ENCODE measurements around the gene ANO9. TPM values are rescaled to one million over a fixed set of nuclear protein-coding genes. Genes with fewer than 3 reads are reported as not detected.

ANO9 gene
- total RNA-seq, 1 donor from 2014 or later, result 1.3 TPM

- H3K9me3 ChIP-seq (ENCODE audit: low read depth), result no peaks in the 10 kb centered on the region
- no peaks in the 10 kb centered on the region for H3K27me3 ChIP-seq
- DNase-seq (ENCODE audit: low spot score), result no peak
- H3K4me1 ChIP-seq, result no peaks in the 10 kb centered on the region
- no peak overlapping the region for H3K27ac Mint-ChIP-seq
- no peak overlapping the region for H2AFZ ChIP-seq (replicated peaks)
- H3K36me3 Mint-ChIP-seq, result peaks cover 10% of the 10 kb centered on the region
- no peaks in the 10 kb centered on the region for H4K20me1 ChIP-seq (ENCODE audit: low read depth)
- H3K9me3 Mint-ChIP-seq, result no peaks in the 10 kb centered on the region
- no peaks in the 10 kb centered on the region for H3K36me3 ChIP-seq
- H3K27ac ChIP-seq, result no peak overlapping the region
- no peak for TF ChIP-seq EZH2 (IDR thresholded peaks at IDR 0.05)
- no peak for TF ChIP-seq CTCF (IDR thresholded peaks at IDR 0.05)
- no peak for TF ChIP-seq EZH2phosphoT487 (IDR thresholded peaks at IDR 0.05)
- no peak overlapping the region for H3K4me2 ChIP-seq
- H3K79me2 ChIP-seq (ENCODE audit: low read depth), result peaks cover 7% of the 10 kb centered on the region
- no peaks in the 10 kb centered on the region for H3K27me3 Mint-ChIP-seq (ENCODE audit: insufficient read depth, low read depth)
- H3K4me3 Mint-ChIP-seq, result no peak overlapping the region
- peaks cover 6% of the 10 kb centered on the region for H3F3A ChIP-seq (ENCODE audit: low read depth)
- H3K9ac ChIP-seq, result no peak overlapping the region
- H3K4me3 ChIP-seq, result no peak overlapping the region
- peaks cover 9% of the 10 kb centered on the region for H3K4me1 Mint-ChIP-seq
Measured at GRCh38 chr11:464316-464715, 22.5 kb upstream of the ANO9 start.

GRCh38 chr11:462107-462890, 20.5 kb upstream of the ANO9 start:
- H3K27ac ChIP-seq, result no peak overlapping the region
- H3K79me2 ChIP-seq (ENCODE audit: low read depth), result peaks cover 20% of the 10 kb centered on the region
- no peak overlapping the region for H3K4me3 Mint-ChIP-seq
- no peaks in the 10 kb centered on the region for H3K27me3 Mint-ChIP-seq (ENCODE audit: insufficient read depth, low read depth)
- H3K4me2 ChIP-seq, result no peak overlapping the region
- H3K4me1 ChIP-seq, result no peaks in the 10 kb centered on the region
- H3K9ac ChIP-seq, result no peak overlapping the region
- H2AFZ ChIP-seq (replicated peaks), result no peak overlapping the region
- peaks cover 10% of the 10 kb centered on the region for H3K36me3 Mint-ChIP-seq
- no peak for TF ChIP-seq EZH2phosphoT487 (IDR thresholded peaks at IDR 0.05)
- TF ChIP-seq CTCF (IDR thresholded peaks at IDR 0.05), result no peak
- no peak for TF ChIP-seq EZH2 (IDR thresholded peaks at IDR 0.05)
- no peak overlapping the region for H3K27ac Mint-ChIP-seq
- H3K9me3 ChIP-seq (ENCODE audit: low read depth), result no peaks in the 10 kb centered on the region
- H4K20me1 ChIP-seq (ENCODE audit: low read depth), result peaks cover 5% of the 10 kb centered on the region
- H3K4me3 ChIP-seq, result no peak overlapping the region
- no peaks in the 10 kb centered on the region for H3K27me3 ChIP-seq
- H3K4me1 Mint-ChIP-seq, result peaks cover 7% of the 10 kb centered on the region
- H3F3A ChIP-seq (ENCODE audit: low read depth), result no peaks in the 10 kb centered on the region
- DNase-seq (ENCODE audit: low spot score), result no peak
- H3K36me3 ChIP-seq, result no peaks in the 10 kb centered on the region
- H3K9me3 Mint-ChIP-seq, result no peaks in the 10 kb centered on the region

- Histone ChIP-seq H2AFZ (replicated peaks) (no peak overlapping the region), H3K4me3 (no peak overlapping the region), H3F3A (ENCODE audit: low read depth) (no peaks in the 10 kb centered on the region), H3K4me1 (no peaks in the 10 kb centered on the region), H3K36me3 (no peaks in the 10 kb centered on the region), H3K79me2 (ENCODE audit: low read depth) (peaks cover 27% of the 10 kb centered on the region), H3K27ac (no peak overlapping the region), H3K9ac (no peak overlapping the region), H3K9me3 (ENCODE audit: low read depth) (no peaks in the 10 kb centered on the region), H3K27me3 (no peaks in the 10 kb centered on the region), H4K20me1 (ENCODE audit: low read depth) (peaks cover 8% of the 10 kb centered on the region), H3K4me2 (no peak overlapping the region)
- no peaks in the 10 kb centered on the region for H3K27me3 Mint-ChIP-seq (ENCODE audit: insufficient read depth, low read depth)
- H3K27ac Mint-ChIP-seq, result no peak overlapping the region
- no peak for TF ChIP-seq CTCF (IDR thresholded peaks at IDR 0.05)
- no peak for TF ChIP-seq EZH2 (IDR thresholded peaks at IDR 0.05)
- no peak for TF ChIP-seq EZH2phosphoT487 (IDR thresholded peaks at IDR 0.05)
- peaks cover 10% of the 10 kb centered on the region for H3K4me1 Mint-ChIP-seq
- DNase-seq (ENCODE audit: low spot score), result no peak
- H3K36me3 Mint-ChIP-seq, result peaks cover 10% of the 10 kb centered on the region
- no peaks in the 10 kb centered on the region for H3K9me3 Mint-ChIP-seq
- no peak overlapping the region for H3K4me3 Mint-ChIP-seq
Measured at GRCh38 chr11:461626-462025, 19.8 kb upstream of the ANO9 start.
